ENCODE data around the gene GPR179. TPM values are rescaled to one million over a fixed set of nuclear protein-coding genes. Genes with fewer than 3 reads are reported as not detected.

The GPR179 gene, protein sequence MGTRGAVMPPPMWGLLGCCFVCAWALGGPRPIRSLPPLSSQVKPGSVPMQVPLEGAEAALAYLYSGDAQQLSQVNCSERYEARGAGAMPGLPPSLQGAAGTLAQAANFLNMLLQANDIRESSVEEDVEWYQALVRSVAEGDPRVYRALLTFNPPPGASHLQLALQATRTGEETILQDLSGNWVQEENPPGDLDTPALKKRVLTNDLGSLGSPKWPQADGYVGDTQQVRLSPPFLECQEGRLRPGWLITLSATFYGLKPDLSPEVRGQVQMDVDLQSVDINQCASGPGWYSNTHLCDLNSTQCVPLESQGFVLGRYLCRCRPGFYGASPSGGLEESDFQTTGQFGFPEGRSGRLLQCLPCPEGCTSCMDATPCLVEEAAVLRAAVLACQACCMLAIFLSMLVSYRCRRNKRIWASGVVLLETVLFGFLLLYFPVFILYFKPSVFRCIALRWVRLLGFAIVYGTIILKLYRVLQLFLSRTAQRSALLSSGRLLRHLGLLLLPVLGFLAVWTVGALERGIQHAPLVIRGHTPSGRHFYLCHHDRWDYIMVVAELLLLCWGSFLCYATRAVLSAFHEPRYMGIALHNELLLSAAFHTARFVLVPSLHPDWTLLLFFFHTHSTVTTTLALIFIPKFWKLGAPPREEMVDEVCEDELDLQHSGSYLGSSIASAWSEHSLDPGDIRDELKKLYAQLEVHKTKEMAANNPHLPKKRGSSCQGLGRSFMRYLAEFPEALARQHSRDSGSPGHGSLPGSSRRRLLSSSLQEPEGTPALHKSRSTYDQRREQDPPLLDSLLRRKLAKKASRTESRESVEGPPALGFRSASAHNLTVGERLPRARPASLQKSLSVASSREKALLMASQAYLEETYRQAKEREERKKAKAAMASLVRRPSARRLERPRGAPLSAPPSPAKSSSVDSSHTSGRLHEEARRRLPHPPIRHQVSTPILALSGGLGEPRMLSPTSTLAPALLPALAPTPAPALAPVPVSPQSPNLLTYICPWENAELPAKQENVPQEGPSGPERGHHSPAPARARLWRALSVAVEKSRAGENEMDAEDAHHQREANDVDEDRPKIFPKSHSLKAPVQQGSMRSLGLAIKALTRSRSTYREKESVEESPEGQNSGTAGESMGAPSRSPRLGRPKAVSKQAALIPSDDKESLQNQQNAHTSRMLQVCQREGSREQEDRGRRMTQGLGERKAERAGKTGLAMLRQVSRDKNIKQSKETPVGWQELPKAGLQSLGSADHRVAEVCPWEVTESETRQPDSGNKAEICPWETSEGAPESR (N-terminal part only)
- polyA plus RNA-seq (2012; ENCODE audit: missing spikeins) = 0.08 TPM

DNA sequence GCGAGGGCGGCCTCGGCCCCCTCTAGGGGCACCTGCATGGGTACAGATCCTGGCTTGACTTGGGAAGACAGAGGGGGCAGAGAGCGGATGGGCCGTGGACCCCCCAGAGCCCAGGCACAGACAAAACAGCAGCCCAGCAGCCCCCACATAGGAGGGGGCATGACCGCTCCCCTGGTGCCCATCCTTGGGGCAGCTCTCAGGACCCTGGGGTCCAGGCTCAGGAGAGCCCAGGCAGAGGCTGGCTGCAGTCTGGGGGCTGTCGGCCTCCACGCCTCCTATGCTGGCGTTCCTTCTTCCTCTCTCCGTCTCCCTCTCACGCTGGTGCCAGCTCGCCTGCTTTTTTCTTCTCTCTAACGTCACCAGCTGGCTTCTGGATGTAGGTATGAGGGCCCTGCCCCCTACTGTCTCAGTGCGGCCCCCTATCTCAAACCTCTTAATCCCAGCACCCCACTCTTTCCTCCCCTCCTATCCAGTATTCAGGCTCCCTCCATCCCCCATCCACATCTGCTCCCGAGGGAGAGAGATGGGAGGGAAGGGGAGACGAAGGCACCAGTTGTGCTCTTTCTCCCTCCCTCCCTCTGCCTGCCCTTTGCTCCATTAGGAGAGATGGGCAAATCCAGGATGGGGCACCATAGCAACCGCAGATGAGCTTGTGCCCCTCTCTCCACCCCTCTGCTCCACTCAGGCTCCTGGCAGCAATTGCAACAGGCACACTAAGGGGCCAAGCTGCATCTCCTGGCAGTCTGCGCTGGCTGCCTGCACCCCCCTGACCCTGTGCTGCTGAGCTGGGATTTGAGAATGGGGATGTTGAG is at the start of gene GPR179:
Gene GPR179 (minus strand): TSS at position 349 of the 812 bp plus-strand sequence. CDS start 167 bp downstream, at position 182.
- FAIRE-seq = no peak
- TF ChIP-seq POLR2A (IDR thresholded peaks at IDR 0.05; ENCODE audit: low read depth, low read length) (no peak), TAF1 (IDR thresholded peaks at IDR 0.05; ENCODE audit: borderline replicate concordance, low read depth, low read length) (no peak), POLR2AphosphoS5 (IDR thresholded peaks at IDR 0.05; ENCODE audit: low read depth, low read length) (no peak)
- DNase-seq (ENCODE audit: insufficient read length) = no peak

DNA sequence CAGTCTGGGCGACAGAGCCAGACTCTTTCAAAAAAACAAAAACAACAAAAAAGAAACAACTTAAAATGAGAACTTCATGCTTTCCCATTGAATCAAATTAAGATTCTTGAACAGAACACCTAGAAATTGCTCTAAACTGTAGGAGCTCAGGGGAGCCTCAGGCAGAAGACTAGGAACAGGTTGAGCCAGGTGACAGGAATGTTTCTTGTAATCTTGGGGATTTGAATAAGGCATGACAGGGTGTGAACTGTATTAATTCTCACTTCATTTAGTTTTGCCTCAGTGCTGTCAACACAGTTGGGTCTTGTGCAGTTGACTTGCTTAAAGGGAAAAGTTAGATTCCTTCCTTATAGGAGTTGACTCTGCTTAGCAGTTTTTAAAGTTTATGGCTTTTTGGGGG is 35.7 kb upstream of the GPR179 start:
- FAIRE-seq (no peak), DNase-seq (ENCODE audit: insufficient read length) (no peak)
- no peak for TF ChIP-seq POLR2A (IDR thresholded peaks at IDR 0.05; ENCODE audit: low read depth, low read length)
- TF ChIP-seq POLR2AphosphoS5 (IDR thresholded peaks at IDR 0.05; ENCODE audit: low read depth, low read length) = no peak
- no peak for TF ChIP-seq TAF1 (IDR thresholded peaks at IDR 0.05; ENCODE audit: borderline replicate concordance, low read depth, low read length)

DNA sequence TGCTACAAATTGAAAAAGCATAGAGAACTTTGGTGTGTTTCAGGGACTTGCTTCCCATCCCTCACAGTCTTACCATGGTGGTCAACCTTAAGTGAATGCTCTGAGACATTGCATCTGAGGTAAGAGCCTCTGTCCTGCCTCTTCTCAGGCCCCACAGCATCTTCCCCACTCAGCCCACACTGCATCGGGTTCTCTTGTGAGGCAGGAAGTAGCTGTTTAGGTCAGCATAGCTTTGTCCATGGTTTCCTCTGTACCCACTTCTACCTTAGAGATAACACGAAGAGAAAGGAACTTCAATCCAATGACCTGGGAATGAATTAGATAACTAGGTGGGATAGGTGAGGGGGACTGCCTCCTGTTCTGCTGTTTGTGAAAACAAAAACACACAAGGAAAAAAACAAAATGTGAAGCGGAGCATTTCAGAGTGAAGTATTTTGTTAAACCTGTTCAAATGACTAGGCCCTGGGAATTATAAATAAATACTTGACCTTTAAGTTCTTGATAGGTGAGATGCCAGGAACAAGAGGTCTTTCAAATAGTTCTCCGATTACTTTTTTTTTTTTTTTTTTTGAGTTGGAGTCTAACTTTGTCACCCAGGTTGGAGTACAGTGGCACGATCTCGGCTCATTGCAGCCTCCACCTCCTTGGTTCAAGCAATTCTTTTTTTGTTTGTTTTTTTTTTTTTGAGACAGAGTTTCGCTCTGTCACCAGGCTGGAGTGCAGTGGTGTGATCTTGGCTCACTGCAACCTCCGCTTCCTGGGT is 25.5 kb upstream of the GPR179 start:
- no peak for TF ChIP-seq POLR2AphosphoS5 (IDR thresholded peaks at IDR 0.05; ENCODE audit: low read depth, low read length)
- TF ChIP-seq TAF1 (IDR thresholded peaks at IDR 0.05; ENCODE audit: borderline replicate concordance, low read depth, low read length) = no peak
- TF ChIP-seq POLR2A (IDR thresholded peaks at IDR 0.05; ENCODE audit: low read depth, low read length) = no peak
- no peak for DNase-seq (ENCODE audit: insufficient read length)
- no peak for FAIRE-seq

DNA sequence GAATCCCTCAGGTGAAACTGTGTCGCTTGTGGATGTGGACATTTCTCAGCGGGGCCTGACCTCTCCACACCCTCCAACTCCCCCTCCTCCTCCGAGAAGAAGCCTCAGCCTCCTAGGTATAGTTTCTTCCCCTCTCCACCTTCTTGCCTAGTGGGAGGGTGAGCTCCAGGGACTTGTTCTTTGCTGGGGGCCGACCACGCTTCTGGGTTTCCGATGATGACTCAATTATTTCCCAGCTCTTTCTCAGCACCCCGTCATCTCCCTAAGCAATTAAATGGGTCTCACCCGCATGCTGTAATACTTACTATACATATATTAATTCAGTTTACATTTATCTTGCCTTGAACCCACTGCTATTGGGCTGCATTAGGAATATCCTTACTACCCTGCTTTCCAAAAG is 21.0 kb upstream of the GPR179 start:
- TF ChIP-seq TAF1 (IDR thresholded peaks at IDR 0.05; ENCODE audit: borderline replicate concordance, low read depth, low read length) = no peak
- TF ChIP-seq POLR2A (IDR thresholded peaks at IDR 0.05; ENCODE audit: low read depth, low read length) = no peak
- TF ChIP-seq POLR2AphosphoS5 (IDR thresholded peaks at IDR 0.05; ENCODE audit: low read depth, low read length) = no peak
- no peak for FAIRE-seq
- DNase-seq (ENCODE audit: insufficient read length) = no peak

DNA sequence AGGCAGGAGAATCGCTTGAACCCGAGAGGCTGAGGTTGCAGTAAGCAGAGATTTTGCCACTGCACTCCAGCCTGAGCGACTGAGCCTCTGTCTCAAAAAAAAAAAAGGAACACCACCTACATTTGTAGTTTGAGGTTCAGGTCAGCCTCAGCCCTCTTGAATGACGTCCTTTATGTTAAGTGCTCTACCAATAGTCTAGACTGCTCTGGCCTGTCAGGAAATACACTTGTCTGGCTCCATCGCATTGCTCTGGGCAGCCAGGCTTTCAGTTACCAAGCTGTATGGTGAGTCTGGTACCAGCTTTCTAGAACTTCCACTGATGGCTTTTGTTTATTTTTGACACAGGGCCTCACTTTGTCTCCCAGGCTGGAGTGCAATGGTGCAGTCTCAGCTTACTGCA is 19.3 kb upstream of the GPR179 start:
- FAIRE-seq = no peak
- TF ChIP-seq POLR2AphosphoS5 (IDR thresholded peaks at IDR 0.05; ENCODE audit: low read depth, low read length) (no peak), TAF1 (IDR thresholded peaks at IDR 0.05; ENCODE audit: borderline replicate concordance, low read depth, low read length) (no peak), POLR2A (IDR thresholded peaks at IDR 0.05; ENCODE audit: low read depth, low read length) (no peak)

DNA sequence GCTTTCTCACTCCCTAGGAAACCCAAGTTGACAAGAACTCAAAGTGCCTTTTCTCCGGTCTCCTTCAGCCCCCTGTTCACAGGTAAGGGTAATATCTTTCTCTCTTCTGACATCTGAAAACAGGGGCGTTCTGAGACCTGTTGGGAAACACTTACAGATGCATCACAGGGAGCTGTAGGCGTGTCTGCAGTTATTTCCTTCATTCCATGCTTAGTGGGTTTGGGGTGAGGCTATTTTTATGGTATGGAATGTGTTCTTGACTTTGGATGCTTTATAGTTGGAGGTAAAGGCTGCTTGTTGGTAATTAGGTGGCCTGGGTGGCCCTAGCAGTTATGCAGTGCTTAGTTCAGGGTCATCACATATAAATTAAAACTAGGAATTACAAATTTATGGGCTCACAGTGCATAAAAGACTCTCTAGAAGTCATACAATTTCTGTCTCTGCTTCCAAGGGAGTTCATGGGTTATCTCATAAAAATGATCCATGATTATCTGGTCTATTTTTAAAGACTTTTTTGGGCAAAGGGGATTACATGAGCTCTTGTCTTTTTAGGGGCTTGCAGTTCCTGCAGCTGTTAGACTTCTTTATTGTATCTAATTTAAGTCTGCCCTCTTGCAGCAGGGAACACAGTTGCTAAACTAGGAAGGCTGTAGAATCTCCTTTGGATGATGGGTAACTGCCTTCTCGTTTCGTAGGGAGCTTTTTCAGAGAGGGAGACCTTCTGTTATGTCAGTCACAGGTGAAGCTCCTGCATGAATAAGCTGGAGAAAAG is 18.1 kb upstream of the GPR179 start:
- DNase-seq (ENCODE audit: insufficient read length) (no peak), FAIRE-seq (no peak)
- no peak for TF ChIP-seq POLR2AphosphoS5 (IDR thresholded peaks at IDR 0.05; ENCODE audit: low read depth, low read length)

More for the DNA sequence above, 19.3 kb upstream of the GPR179 start:
- DNase-seq (ENCODE audit: insufficient read length) = no peak

DNA sequence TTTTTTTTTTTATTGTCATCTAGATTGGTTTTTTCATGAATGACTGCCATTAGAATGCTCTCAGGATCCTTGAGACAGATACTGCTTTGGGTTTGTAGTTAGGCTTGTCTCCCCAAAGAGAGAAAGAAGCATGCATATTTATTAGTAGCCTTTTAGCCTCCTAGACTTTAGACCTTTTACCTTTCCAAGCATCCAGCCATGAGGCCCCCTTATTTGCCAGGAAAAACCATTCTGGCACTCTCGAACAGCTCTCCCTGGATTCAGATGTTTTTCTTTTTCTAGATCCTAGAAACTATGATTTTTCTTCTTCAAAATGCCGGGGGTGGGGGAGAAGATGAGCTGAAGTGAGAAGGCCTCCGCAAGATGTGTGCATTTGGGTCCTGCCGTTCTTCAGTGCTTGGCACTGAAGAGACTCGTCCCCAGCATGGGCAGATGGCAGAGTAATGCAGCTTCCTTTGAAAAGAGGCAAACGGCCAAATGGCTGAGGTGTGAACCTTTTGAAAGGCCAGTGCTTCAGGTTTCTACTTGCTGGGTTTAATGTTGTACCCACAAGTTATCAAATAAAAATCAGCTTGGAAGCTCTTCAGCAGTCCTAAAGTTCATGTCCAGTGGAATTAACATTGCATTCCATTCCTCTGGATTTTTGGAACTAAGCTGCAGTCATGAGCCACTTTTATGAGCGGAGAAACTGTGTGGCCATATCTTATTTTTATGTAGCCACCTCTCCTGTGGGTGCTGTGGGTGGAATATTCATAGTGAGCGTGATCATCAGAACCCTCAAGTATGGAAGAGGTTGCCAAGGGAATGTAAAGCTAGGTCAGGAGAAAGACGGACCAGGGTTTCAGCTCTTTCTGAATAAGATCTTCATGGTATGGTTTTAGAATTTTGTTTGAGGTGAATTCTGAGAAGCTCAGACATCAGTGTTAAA is 15.1 kb upstream of the GPR179 start:
- TF ChIP-seq POLR2A (IDR thresholded peaks at IDR 0.05; ENCODE audit: low read depth, low read length) = no peak
- TF ChIP-seq POLR2AphosphoS5 (IDR thresholded peaks at IDR 0.05; ENCODE audit: low read depth, low read length) = no peak
- TF ChIP-seq TAF1 (IDR thresholded peaks at IDR 0.05; ENCODE audit: borderline replicate concordance, low read depth, low read length) = no peak
- no peak for DNase-seq (ENCODE audit: insufficient read length)
- no peak for FAIRE-seq

DNA sequence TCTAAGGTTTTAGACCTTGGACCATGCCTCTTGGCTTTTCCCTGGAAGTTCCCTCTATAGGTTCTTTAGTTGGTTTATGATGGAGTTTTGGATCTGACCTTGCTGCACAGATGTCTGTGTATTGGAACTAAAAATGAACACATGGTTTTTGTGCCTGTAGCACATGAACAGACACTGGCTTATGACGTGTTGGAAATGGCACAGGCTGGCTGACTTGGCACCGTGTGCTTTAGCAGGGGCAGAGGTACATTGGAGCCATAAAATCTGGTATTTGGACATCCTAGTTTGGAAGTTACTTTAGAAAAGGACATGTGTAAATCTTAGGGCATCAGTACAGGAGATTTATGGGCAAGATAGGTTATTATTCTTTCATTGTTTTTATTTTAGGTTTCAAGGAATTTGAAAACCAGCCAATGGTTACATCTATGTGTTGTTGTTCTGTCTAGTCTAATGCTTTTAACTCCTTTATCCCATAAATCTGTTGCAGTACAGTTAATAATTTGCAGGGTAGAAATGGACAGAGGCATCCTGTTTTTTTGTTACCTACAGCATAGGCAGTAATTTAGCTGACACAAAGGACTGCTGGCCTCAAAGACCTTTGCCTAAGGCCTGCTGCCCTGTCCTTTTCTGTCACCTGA is 13.8 kb upstream of the GPR179 start:
- TF ChIP-seq TAF1 (IDR thresholded peaks at IDR 0.05; ENCODE audit: borderline replicate concordance, low read depth, low read length) (no peak), POLR2AphosphoS5 (IDR thresholded peaks at IDR 0.05; ENCODE audit: low read depth, low read length) (no peak), POLR2A (IDR thresholded peaks at IDR 0.05; ENCODE audit: low read depth, low read length) (no peak)
- FAIRE-seq (no peak), DNase-seq (ENCODE audit: insufficient read length) (no peak)
